ENCODE measurements around the gene MRPS31. TPM values are rescaled to one million over a fixed set of nuclear protein-coding genes. Genes with fewer than 3 reads are reported as not detected.

MRPS31 gene
- total RNA-seq, 1 donor from 2014 or later = 61.5 TPM

DNA sequence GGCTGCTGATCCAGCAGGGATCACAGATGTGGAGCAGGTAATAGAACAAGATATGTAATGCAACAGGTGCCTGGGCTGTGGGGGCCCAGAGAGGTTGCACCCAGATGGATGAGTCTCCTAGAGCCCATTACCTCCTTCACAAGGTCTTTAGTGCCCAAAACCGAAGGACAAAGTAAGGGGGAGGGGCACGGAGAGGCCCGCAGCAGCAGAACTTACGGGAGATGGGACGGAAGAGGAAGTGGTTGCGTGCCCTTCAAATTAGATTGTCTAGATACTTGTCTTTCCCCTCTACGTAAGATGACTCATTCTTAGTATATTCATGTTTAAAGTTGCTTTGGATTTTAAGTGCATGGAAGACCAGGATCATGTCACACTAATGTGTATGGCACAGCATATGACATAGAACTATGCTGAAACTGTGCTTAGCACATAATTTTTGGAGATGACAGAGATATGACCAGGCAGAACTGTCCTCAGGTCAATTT, 5.7 kb upstream of the MRPS31 start:
- H4K20me1 ChIP-seq (ENCODE audit: low read depth) = no peaks in the 10 kb centered on the region
- no peak overlapping the region for H3K4me3 Mint-ChIP-seq
- H3K27me3 Mint-ChIP-seq (ENCODE audit: insufficient read depth, low read depth) = peaks cover 3% of the 10 kb centered on the region
- no peak for TF ChIP-seq EZH2phosphoT487 (IDR thresholded peaks at IDR 0.05)
- TF ChIP-seq, protein P1, sequence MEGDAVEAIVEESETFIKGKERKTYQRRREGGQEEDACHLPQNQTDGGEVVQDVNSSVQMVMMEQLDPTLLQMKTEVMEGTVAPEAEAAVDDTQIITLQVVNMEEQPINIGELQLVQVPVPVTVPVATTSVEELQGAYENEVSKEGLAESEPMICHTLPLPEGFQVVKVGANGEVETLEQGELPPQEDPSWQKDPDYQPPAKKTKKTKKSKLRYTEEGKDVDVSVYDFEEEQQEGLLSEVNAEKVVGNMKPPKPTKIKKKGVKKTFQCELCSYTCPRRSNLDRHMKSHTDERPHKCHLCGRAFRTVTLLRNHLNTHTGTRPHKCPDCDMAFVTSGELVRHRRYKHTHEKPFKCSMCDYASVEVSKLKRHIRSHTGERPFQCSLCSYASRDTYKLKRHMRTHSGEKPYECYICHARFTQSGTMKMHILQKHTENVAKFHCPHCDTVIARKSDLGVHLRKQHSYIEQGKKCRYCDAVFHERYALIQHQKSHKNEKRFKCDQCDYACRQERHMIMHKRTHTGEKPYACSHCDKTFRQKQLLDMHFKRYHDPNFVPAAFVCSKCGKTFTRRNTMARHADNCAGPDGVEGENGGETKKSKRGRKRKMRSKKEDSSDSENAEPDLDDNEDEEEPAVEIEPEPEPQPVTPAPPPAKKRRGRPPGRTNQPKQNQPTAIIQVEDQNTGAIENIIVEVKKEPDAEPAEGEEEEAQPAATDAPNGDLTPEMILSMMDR (IDR thresholded peaks at IDR 0.05) = no peak
- H3K36me3 ChIP-seq = no peaks in the 10 kb centered on the region
- H3K4me2 ChIP-seq = no peak overlapping the region
- H3K9me3 ChIP-seq (ENCODE audit: low read depth) = no peaks in the 10 kb centered on the region
- peaks cover 2% of the 10 kb centered on the region for H3K4me1 Mint-ChIP-seq
- no peaks in the 10 kb centered on the region for H3K36me3 Mint-ChIP-seq
- no peaks in the 10 kb centered on the region for H3K4me1 ChIP-seq
- H3K27me3 ChIP-seq = no peaks in the 10 kb centered on the region
- peaks cover 6% of the 10 kb centered on the region for H3F3A ChIP-seq (ENCODE audit: low read depth)
- peak overlapping the region; percentile 30 for H2AFZ ChIP-seq (replicated peaks)
- H3K4me3 ChIP-seq = no peak overlapping the region
- H3K9me3 Mint-ChIP-seq = no peaks in the 10 kb centered on the region
- H3K79me2 ChIP-seq (ENCODE audit: low read depth) = no peaks in the 10 kb centered on the region
- H3K27ac Mint-ChIP-seq = no peak overlapping the region
- no peak for DNase-seq (ENCODE audit: low spot score)
- no peak overlapping the region for H3K9ac ChIP-seq
- H3K27ac ChIP-seq = no peak overlapping the region

DNA sequence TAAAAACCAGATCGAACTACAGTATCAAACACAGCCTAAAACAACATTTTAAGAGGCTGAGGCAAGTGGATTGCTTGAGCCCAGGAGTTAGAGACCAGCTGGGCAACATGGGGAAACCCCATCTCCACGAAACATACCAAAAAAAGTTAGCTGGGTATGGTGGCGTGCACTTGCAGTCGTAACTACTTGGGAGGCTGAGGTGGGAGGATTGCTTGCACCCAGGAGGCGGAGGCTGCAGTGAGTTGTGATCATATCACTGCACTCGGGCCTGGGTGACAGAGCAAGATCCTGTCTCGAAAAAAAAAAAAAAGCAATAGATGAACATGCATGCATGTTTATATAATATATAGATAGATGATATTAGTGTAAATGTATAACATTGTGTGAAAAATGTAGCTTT, 5.2 kb upstream of the MRPS31 start:
- no peak overlapping the region for H3K27ac ChIP-seq
- H3K9me3 Mint-ChIP-seq = no peaks in the 10 kb centered on the region
- no peak overlapping the region for H3K4me3 ChIP-seq
- H3K27me3 ChIP-seq = no peaks in the 10 kb centered on the region
- no peaks in the 10 kb centered on the region for H4K20me1 ChIP-seq (ENCODE audit: low read depth)
- no peak overlapping the region for H3K4me3 Mint-ChIP-seq
- no peak for DNase-seq (ENCODE audit: low spot score)
- no peak overlapping the region for H3K27ac Mint-ChIP-seq
- no peaks in the 10 kb centered on the region for H3K9me3 ChIP-seq (ENCODE audit: low read depth)
- H3F3A ChIP-seq (ENCODE audit: low read depth) = peaks cover 6% of the 10 kb centered on the region
- peaks cover 2% of the 10 kb centered on the region for H3K4me1 Mint-ChIP-seq
- H3K4me2 ChIP-seq = no peak overlapping the region
- no peaks in the 10 kb centered on the region for H3K36me3 Mint-ChIP-seq
- no peak overlapping the region for H3K9ac ChIP-seq
- H3K27me3 Mint-ChIP-seq (ENCODE audit: insufficient read depth, low read depth) = peaks cover 2% of the 10 kb centered on the region
- TF ChIP-seq EZH2 (IDR thresholded peaks at IDR 0.05) (no peak), EZH2phosphoT487 (IDR thresholded peaks at IDR 0.05) (no peak)
- TF ChIP-seq, protein P1 (IDR thresholded peaks at IDR 0.05) = no peak
- H2AFZ ChIP-seq (replicated peaks) = no peak overlapping the region
- H3K4me1 ChIP-seq = no peaks in the 10 kb centered on the region
- H3K79me2 ChIP-seq (ENCODE audit: low read depth) = no peaks in the 10 kb centered on the region
- no peaks in the 10 kb centered on the region for H3K36me3 ChIP-seq

DNA sequence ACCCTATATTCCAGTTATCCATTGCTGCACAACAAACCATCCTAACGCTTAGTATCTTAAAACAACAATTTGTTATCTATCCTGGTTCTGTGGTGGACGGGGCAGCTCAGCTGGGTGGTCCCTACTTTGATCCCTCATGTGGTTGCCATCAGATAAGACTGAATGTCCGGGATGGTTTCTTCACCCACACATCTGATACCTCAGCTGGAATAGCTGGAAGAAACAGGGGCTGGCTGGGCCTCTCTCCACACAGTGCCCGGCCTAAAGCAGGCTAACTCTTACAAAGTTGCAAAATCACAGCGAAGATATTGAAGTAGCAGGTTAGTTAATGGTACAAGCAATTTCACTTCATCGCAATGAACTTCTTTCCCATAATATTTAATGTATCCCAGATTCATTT, 3.7 kb upstream of the MRPS31 start:
- Histone ChIP-seq H3K4me1 (peaks cover 5% of the 10 kb centered on the region), H2AFZ (replicated peaks) (no peak overlapping the region), H3K27me3 (no peaks in the 10 kb centered on the region), H3F3A (ENCODE audit: low read depth) (peaks cover 6% of the 10 kb centered on the region), H3K9ac (no peak overlapping the region), H3K9me3 (ENCODE audit: low read depth) (no peaks in the 10 kb centered on the region), H3K27ac (no peak overlapping the region), H3K4me3 (no peak overlapping the region), H3K36me3 (no peaks in the 10 kb centered on the region), H3K4me2 (no peak overlapping the region), H3K79me2 (ENCODE audit: low read depth) (no peaks in the 10 kb centered on the region), H4K20me1 (ENCODE audit: low read depth) (no peaks in the 10 kb centered on the region)
- Mint-ChIP-seq H3K36me3 (no peaks in the 10 kb centered on the region), H3K27ac (no peak overlapping the region), H3K4me3 (no peak overlapping the region), H3K4me1 (peaks cover 9% of the 10 kb centered on the region), H3K9me3 (no peaks in the 10 kb centered on the region), H3K27me3 (ENCODE audit: insufficient read depth, low read depth) (no peaks in the 10 kb centered on the region)
- TF ChIP-seq, protein P1 (IDR thresholded peaks at IDR 0.05) = no peak
- TF ChIP-seq EZH2phosphoT487 (IDR thresholded peaks at IDR 0.05) (no peak), EZH2 (IDR thresholded peaks at IDR 0.05) (no peak)
- DNase-seq (ENCODE audit: low spot score) = no peak
